Upper lobe of left lung (tissue), 4 donors: ENCODE results near the gene CD79A.

ENCODE experiments used
- CTCF ChIP-seq, 6 experiments: fragments of 450-650 bp in 4 of 6; fragments of 200-600 bp in 2 of 6; sonication (generic) in 2 of 6; IDR thresholded peaks; one replicate each; pipeline ENCODE4 v1.5.1; 2016 to 2019; ENCODE audit warnings: antibody characterized with exemption in 6 of 6
- POLR2A ChIP-seq, 4 donors: fragments of 450-650 bp; IDR thresholded peaks; one replicate each; pipeline ENCODE4 v1.5.1; 2016 to 2017; ENCODE audit warnings: antibody characterized with exemption in 4 of 4, mild to moderate bottlenecking in 2 of 4
- POLR2AphosphoS5 ChIP-seq, 2 donors: sonication (generic); formaldehyde crosslinking; IDR thresholded peaks; one replicate each; pipeline ENCODE4 v1.5.1; 2017; ENCODE audit warnings: antibody characterized with exemption in 2 of 2

GRCh38 chr19:41844601-41845000, 32.5 kb upstream of the CD79A start, which contains the start of gene LYPD4:
- TF ChIP-seq POLR2A (IDR thresholded peaks at IDR 0.05) (no peak), CTCF (IDR thresholded peaks at IDR 0.05) (no peak), POLR2AphosphoS5 (IDR thresholded peaks at IDR 0.05) (no peak)
